SH-SY5Y (cell line): ENCODE results near the gene TLE3.

Experiments
- GATA2 ChIP-seq: IDR thresholded peaks from 2 replicates; pipeline ENCODE4 v1.6.1; 2011; ENCODE audit warnings: mild to moderate bottlenecking, low read depth, low read length
- GATA3 ChIP-seq: IDR thresholded peaks from 2 replicates; pipeline ENCODE4 v1.6.1; 2011; ENCODE audit warnings: low read depth, mild to moderate bottlenecking, low read length, moderate library complexity

DNA sequence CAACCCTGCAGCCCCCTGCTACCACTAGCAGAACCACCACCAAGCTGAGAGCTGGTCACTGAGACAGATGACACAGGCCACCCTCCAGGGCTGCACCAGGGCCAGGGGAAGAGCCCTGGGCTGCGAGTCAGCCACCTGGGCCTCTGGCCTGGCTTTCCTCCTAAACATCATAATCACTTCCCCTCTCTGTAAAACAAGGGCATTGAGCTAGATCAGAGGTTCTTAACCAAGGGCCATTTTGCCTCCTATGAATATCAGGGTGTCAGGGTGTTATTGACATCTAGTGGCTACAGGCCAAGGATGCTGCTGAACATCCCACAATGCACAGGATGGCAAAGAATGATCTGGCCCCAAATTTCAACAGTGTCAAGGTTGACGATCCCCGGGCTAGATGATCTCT lies 25.2 kb downstream of the TLE3 start:
- TF ChIP-seq GATA2: no peak
- no peak for TF ChIP-seq GATA3
